ENCODE results near the gene PPIF.

DNA sequence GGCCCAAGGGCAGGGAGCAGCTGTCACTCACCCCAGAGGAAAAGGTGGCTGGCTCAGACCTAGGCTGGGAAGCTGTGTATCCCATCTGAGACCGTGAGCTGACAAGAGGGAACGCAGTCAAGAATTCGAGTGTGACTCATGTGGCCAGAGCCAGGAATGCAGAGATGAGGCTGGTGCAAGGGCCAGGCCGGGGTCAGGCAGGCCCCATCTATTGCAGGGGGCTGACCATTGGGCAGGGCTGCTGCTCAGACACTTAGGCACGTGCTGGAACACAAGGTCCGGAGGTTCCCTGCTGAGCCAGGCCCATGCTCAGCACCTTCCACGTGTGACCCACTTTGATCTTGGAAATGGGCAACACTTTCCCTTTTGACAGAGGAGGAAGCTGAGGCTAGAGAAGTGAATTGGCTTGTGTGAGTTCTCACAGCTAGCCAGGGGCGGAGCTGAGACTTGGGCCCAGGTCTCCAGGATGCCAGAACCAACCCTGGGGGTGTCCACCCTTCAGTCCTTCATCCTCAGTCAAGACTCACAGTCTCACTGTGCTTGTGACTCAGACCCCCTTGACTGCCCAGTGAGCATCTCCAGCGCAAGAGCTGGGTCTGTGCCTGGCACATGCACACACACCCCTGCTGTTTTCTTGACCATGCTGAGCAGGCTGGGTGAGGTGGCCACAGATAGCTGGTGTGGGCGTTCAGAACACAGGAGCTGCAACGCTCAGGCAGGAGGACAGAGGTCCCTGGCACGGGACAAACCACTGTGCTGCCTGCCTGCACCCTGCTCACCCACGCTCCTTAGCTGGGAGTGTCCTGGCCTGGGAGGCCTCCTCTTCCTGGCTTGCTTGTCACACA is 47.6 kb upstream of the PPIF start:
- TF ChIP-seq, protein P1, sequence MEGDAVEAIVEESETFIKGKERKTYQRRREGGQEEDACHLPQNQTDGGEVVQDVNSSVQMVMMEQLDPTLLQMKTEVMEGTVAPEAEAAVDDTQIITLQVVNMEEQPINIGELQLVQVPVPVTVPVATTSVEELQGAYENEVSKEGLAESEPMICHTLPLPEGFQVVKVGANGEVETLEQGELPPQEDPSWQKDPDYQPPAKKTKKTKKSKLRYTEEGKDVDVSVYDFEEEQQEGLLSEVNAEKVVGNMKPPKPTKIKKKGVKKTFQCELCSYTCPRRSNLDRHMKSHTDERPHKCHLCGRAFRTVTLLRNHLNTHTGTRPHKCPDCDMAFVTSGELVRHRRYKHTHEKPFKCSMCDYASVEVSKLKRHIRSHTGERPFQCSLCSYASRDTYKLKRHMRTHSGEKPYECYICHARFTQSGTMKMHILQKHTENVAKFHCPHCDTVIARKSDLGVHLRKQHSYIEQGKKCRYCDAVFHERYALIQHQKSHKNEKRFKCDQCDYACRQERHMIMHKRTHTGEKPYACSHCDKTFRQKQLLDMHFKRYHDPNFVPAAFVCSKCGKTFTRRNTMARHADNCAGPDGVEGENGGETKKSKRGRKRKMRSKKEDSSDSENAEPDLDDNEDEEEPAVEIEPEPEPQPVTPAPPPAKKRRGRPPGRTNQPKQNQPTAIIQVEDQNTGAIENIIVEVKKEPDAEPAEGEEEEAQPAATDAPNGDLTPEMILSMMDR (conservative IDR thresholded peaks at IDR 0.05; ENCODE audit: low read depth, low read length) = no peak
- TF ChIP-seq BHLHE40 (IDR thresholded peaks at IDR 0.05; ENCODE audit: low read depth, low read length) (peak; percentile 93), SMC3 (IDR thresholded peaks at IDR 0.05; ENCODE audit: low read depth, low read length) (no peak), POLR2A (IDR thresholded peaks at IDR 0.05; ENCODE audit: low read depth, low read length) (no peak), RFX5 (IDR thresholded peaks at IDR 0.05; ENCODE audit: low read depth, low read length) (no peak), RAD21 (IDR thresholded peaks at IDR 0.05; ENCODE audit: low read length) (no peak; the same call in 1 of the 2 replicates), NFE2L2 (IDR thresholded peaks at IDR 0.05; ENCODE audit: low read depth, low read length) (no peak), MXI1 (IDR thresholded peaks at IDR 0.05; ENCODE audit: borderline replicate concordance, low read depth, low read length) (peak; percentile 85)
